ENCODE results near the gene CMSS1.

The CMSS1 gene

GRCh38 chr3:99857278-99857677, 39.6 kb downstream of the CMSS1 start:
- Mint-ChIP-seq H3K27ac (no peak overlapping the region), H3K4me1 (peaks cover 10% of the 10 kb centered on the region), H3K9me3 (no peaks in the 10 kb centered on the region), H3K4me3 (no peak overlapping the region), H3K36me3 (peaks cover 6% of the 10 kb centered on the region), H3K27me3 (no peaks in the 10 kb centered on the region)

GRCh38 chr3:99858469-99858868, 40.8 kb downstream of the CMSS1 start:
- H3K9me3 Mint-ChIP-seq, result no peaks in the 10 kb centered on the region
- H3K27ac Mint-ChIP-seq, result no peak overlapping the region
- H3K27me3 Mint-ChIP-seq, result no peaks in the 10 kb centered on the region
- peaks cover 10% of the 10 kb centered on the region for H3K36me3 Mint-ChIP-seq
- H3K4me3 Mint-ChIP-seq, result no peak overlapping the region
- peaks cover 10% of the 10 kb centered on the region for H3K4me1 Mint-ChIP-seq

- peaks cover 14% of the 10 kb centered on the region for H3K4me1 Mint-ChIP-seq
- H3K4me3 Mint-ChIP-seq, result no peak overlapping the region
- H3K27ac Mint-ChIP-seq, result no peak overlapping the region
- H3K27me3 Mint-ChIP-seq, result no peaks in the 10 kb centered on the region
- H3K36me3 Mint-ChIP-seq, result peaks cover 17% of the 10 kb centered on the region
- H3K9me3 Mint-ChIP-seq, result no peaks in the 10 kb centered on the region
Measured at GRCh38 chr3:99859825-99860224, 42.2 kb downstream of the CMSS1 start.

- H3K36me3 Mint-ChIP-seq, result peaks cover 19% of the 10 kb centered on the region
- H3K4me1 Mint-ChIP-seq, result peaks cover 27% of the 10 kb centered on the region
- no peak overlapping the region for H3K27ac Mint-ChIP-seq
- H3K9me3 Mint-ChIP-seq, result no peaks in the 10 kb centered on the region
- H3K27me3 Mint-ChIP-seq, result no peaks in the 10 kb centered on the region
- no peak overlapping the region for H3K4me3 Mint-ChIP-seq
Measured at GRCh38 chr3:99861216-99861615, 43.6 kb downstream of the CMSS1 start.

GRCh38 chr3:99862208-99862607, 44.5 kb downstream of the CMSS1 start:
- Mint-ChIP-seq H3K9me3 (no peaks in the 10 kb centered on the region), H3K4me1 (peaks cover 37% of the 10 kb centered on the region), H3K27ac (no peak overlapping the region), H3K4me3 (no peak overlapping the region), H3K27me3 (no peaks in the 10 kb centered on the region), H3K36me3 (peaks cover 19% of the 10 kb centered on the region)

GRCh38 chr3:99863002-99863401, 45.3 kb downstream of the CMSS1 start:
- Mint-ChIP-seq H3K4me3 (no peak overlapping the region), H3K27ac (no peak overlapping the region), H3K36me3 (peaks cover 19% of the 10 kb centered on the region), H3K9me3 (no peaks in the 10 kb centered on the region), H3K4me1 (peaks cover 44% of the 10 kb centered on the region), H3K27me3 (no peaks in the 10 kb centered on the region)

GRCh38 chr3:99863588-99863987, 45.9 kb downstream of the CMSS1 start:
- H3K4me1 Mint-ChIP-seq, result peaks cover 47% of the 10 kb centered on the region
- H3K36me3 Mint-ChIP-seq, result peaks cover 19% of the 10 kb centered on the region
- H3K4me3 Mint-ChIP-seq, result no peak overlapping the region
- no peaks in the 10 kb centered on the region for H3K27me3 Mint-ChIP-seq
- H3K27ac Mint-ChIP-seq, result no peak overlapping the region
- H3K9me3 Mint-ChIP-seq, result no peaks in the 10 kb centered on the region

GRCh38 chr3:99864289-99864688, 46.6 kb downstream of the CMSS1 start:
- H3K9me3 Mint-ChIP-seq, result no peaks in the 10 kb centered on the region
- peaks cover 17% of the 10 kb centered on the region for H3K36me3 Mint-ChIP-seq
- H3K4me3 Mint-ChIP-seq, result no peak overlapping the region
- no peaks in the 10 kb centered on the region for H3K27me3 Mint-ChIP-seq
- H3K27ac Mint-ChIP-seq, result no peak overlapping the region
- H3K4me1 Mint-ChIP-seq, result peaks cover 44% of the 10 kb centered on the region

- H3K9me3 Mint-ChIP-seq, result no peaks in the 10 kb centered on the region
- H3K4me1 Mint-ChIP-seq, result peaks cover 44% of the 10 kb centered on the region
- peaks cover 17% of the 10 kb centered on the region for H3K36me3 Mint-ChIP-seq
- H3K27ac Mint-ChIP-seq, result no peak overlapping the region
- H3K27me3 Mint-ChIP-seq, result no peaks in the 10 kb centered on the region
- H3K4me3 Mint-ChIP-seq, result no peak overlapping the region
Measured at GRCh38 chr3:99865321-99865720, 47.7 kb downstream of the CMSS1 start.

- H3K4me3 Mint-ChIP-seq, result no peak overlapping the region
- H3K27ac Mint-ChIP-seq, result no peak overlapping the region
- no peaks in the 10 kb centered on the region for H3K27me3 Mint-ChIP-seq
- H3K36me3 Mint-ChIP-seq, result peaks cover 15% of the 10 kb centered on the region
- peaks cover 40% of the 10 kb centered on the region for H3K4me1 Mint-ChIP-seq
- no peaks in the 10 kb centered on the region for H3K9me3 Mint-ChIP-seq
Measured at GRCh38 chr3:99866261-99866761, 48.6 kb downstream of the CMSS1 start.

- Mint-ChIP-seq H3K9me3 (no peaks in the 10 kb centered on the region), H3K27ac (no peak overlapping the region), H3K4me3 (no peak overlapping the region), H3K4me1 (peaks cover 38% of the 10 kb centered on the region), H3K36me3 (peaks cover 13% of the 10 kb centered on the region), H3K27me3 (no peaks in the 10 kb centered on the region)
Measured at GRCh38 chr3:99867594-99868310, 50.1 kb downstream of the CMSS1 start.

GRCh38 chr3:99868311-99868646, 50.6 kb downstream of the CMSS1 start:
- Mint-ChIP-seq H3K27me3 (no peaks in the 10 kb centered on the region), H3K27ac (no peak overlapping the region), H3K36me3 (peaks cover 11% of the 10 kb centered on the region), H3K4me1 (peaks cover 38% of the 10 kb centered on the region), H3K9me3 (no peaks in the 10 kb centered on the region), H3K4me3 (no peak overlapping the region)

- Mint-ChIP-seq H3K4me3 (no peak overlapping the region), H3K4me1 (peaks cover 47% of the 10 kb centered on the region), H3K9me3 (no peaks in the 10 kb centered on the region)
Measured at GRCh38 chr3:99869621-99870020, 52.0 kb downstream of the CMSS1 start.

GRCh38 chr3:99870712-99871111, 53.0 kb downstream of the CMSS1 start:
- Mint-ChIP-seq H3K4me1 (peaks cover 46% of the 10 kb centered on the region), H3K4me3 (no peak overlapping the region), H3K36me3 (peaks cover 2% of the 10 kb centered on the region), H3K9me3 (no peaks in the 10 kb centered on the region), H3K27ac (no peak overlapping the region), H3K27me3 (no peaks in the 10 kb centered on the region)

More at GRCh38 chr3:99869621-99870020, 52.0 kb downstream of the CMSS1 start:
- Mint-ChIP-seq H3K27ac (no peak overlapping the region), H3K27me3 (no peaks in the 10 kb centered on the region), H3K36me3 (peaks cover 4% of the 10 kb centered on the region)

GRCh38 chr3:99871231-99872045, 53.8 kb downstream of the CMSS1 start:
- Mint-ChIP-seq H3K36me3 (no peaks in the 10 kb centered on the region), H3K27ac (no peak overlapping the region), H3K4me1 (peaks cover 42% of the 10 kb centered on the region), H3K9me3 (no peaks in the 10 kb centered on the region), H3K27me3 (no peaks in the 10 kb centered on the region), H3K4me3 (no peak overlapping the region)

- Mint-ChIP-seq H3K27ac (no peak overlapping the region), H3K9me3 (no peaks in the 10 kb centered on the region), H3K27me3 (no peaks in the 10 kb centered on the region), H3K4me1 (peaks cover 40% of the 10 kb centered on the region), H3K36me3 (no peaks in the 10 kb centered on the region), H3K4me3 (no peak overlapping the region)
Measured at GRCh38 chr3:99872923-99873254, 55.2 kb downstream of the CMSS1 start.

All from activated naive CD4-positive, alpha-beta T cell treated with anti-CD3 and anti-CD28 coated beads, Interleukin-2, amount 50 U/mL, for 24 hours (primary cell).